GM12891 (cell line): Measurements from ENCODE around the gene ST13.
"Not testable (repeated sequence)": the region's sequence is repeated elsewhere in the genome, so short reads cannot be mapped to it uniquely, and the experiment has no call there.

ENCODE experiments used
- DNase-seq: peaks from one replicate; pipeline ENCODE4 v3.0.0; 2011; ENCODE audit warnings: low spot score; ENCODE audit not compliant: insufficient read length
- FAIRE-seq: peaks from 2 replicates; lab custom pipeline; 2011; peaks lifted over from hg19 to GRCh38; lab: Jason Lieb, UNC
- PAX5 ChIP-seq: IDR thresholded peaks from 2 replicates; pipeline ENCODE4 v1.6.1; 2011; ENCODE audit warnings: low read length, moderate library complexity, mild to moderate bottlenecking; ENCODE audit not compliant: insufficient read depth, severe bottlenecking
- POLR2A ChIP-seq: IDR thresholded peaks from 2 replicates; pipeline ENCODE4 v1.6.1; 2011; ENCODE audit warnings: low read depth, low read length, control low read depth
- POLR2AphosphoS5 ChIP-seq: IDR thresholded peaks from 2 replicates; pipeline ENCODE4 v1.6.1; 2011; ENCODE audit warnings: low read depth, low read length, control low read depth
- POU2F2 ChIP-seq: IDR thresholded peaks from 2 replicates; pipeline ENCODE4 v1.6.1; 2011; ENCODE audit warnings: low read depth, mild to moderate bottlenecking, control low read depth, low read length, moderate library complexity
- SPI1 ChIP-seq: IDR thresholded peaks from 2 replicates; pipeline ENCODE4 v1.6.1; 2011; ENCODE audit warnings: low read depth, low read length, control low read depth
- TAF1 ChIP-seq: IDR thresholded peaks from 2 replicates; pipeline ENCODE4 v1.6.1; 2011; ENCODE audit warnings: low read depth, low read length, control low read depth

ST13 gene

DNA sequence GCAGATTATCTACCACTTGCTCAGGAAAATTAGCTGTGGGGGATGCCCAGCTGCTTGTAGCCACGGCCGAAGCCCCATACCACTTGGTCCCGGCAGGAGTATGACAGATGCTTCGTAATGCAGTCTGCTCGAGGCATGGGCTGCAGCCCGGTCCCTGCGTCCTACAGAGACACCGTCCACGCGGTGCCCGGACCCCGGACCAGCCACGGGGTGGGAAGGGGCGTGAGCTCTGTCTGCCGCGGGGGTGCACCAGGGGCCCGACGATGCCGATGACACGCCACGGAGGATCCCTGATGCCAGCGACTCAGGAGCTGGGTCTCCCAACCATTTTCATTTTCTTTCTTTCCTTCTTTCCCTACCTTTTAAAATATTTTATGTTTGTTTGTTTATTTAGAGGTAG lies 67.3 kb downstream of the ST13 start:
- DNase-seq (no peak), FAIRE-seq (no peak)
- TF ChIP-seq PAX5 = no peak
- no peak for TF ChIP-seq POLR2A
- no peak for TF ChIP-seq SPI1
- TF ChIP-seq POU2F2 = no peak
- no peak for TF ChIP-seq POLR2AphosphoS5
- no peak for TF ChIP-seq TAF1

DNA sequence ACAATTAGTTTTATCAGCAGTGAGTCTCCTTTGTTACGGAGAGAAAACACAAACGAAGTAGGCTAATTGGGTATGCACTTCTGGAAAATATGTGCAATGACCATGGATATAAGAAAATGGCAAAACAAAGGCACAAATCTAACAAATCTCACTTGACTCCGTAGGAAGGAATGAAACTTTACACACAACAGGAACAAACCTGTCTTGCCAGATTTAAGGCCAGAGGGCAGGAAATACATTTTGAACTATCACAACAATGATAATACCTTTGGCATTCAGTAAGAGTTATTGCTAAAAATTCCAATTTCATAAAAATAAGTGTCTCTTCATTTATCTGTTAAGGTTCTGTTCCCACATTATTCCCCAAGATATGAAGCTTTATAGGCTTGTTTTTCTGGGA lies 73.9 kb downstream of the ST13 start:
- FAIRE-seq = no peak
- no peak for DNase-seq
- no peak for TF ChIP-seq POU2F2
- no peak for TF ChIP-seq POLR2A
- TF ChIP-seq POLR2AphosphoS5 = no peak
- TF ChIP-seq SPI1 = no peak
- TF ChIP-seq PAX5 = no peak

DNA sequence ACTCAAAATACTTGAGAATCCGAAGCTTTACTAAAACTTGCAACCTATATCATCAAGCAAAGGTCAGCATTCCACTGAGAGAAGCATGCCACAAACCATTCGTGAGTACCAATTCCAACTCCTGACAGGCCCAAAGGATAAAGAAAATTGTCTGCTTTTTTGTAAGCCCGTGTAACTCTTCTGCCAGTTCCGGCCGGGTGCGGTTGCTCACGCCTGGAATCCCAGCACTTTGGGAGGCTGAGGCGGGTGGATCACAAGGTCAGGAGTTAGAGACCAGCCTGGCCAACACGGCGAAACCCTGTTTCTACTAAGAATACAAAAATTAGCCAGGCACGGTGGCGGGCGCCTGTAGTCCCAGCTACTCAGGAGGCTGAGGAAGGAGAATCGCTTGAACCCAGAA lies 74.7 kb downstream of the ST13 start:
- not testable (repeated sequence) for FAIRE-seq, DNase-seq
